GM23338 (cell line): ENCODE measurements around the gene FAM171A2.

Experiments
- EZH2 ChIP-seq: fragments of 200-600 bp; sonication (generic); IDR thresholded peaks from one replicate; pipeline ENCODE4 v1.8.0; 2017; ENCODE audit warnings: antibody characterized with exemption, mild to moderate bottlenecking, low read depth; ENCODE audit not compliant: unreplicated experiment
- POLR2AphosphoS5 ChIP-seq: IDR thresholded peaks from 2 replicates; pipeline ENCODE4 v1.6.1; 2016; ENCODE audit warnings: antibody characterized with exemption, low read depth
- TF ChIP-seq, protein P1 (sequence below), 2 experiments: fragments of 200-600 bp in 1 of 2; sonication (generic) in 1 of 2; conservative IDR thresholded peaks; 2 replicates each; pipeline versions ENCODE4 v1.5.1 to v1.6.1; 2016 to 2017; ENCODE audit warnings: antibody characterized with exemption in 2 of 2, low read depth in 2 of 2, mild to moderate bottlenecking in 2 of 2, moderate library complexity in 1 of 2

DNA sequence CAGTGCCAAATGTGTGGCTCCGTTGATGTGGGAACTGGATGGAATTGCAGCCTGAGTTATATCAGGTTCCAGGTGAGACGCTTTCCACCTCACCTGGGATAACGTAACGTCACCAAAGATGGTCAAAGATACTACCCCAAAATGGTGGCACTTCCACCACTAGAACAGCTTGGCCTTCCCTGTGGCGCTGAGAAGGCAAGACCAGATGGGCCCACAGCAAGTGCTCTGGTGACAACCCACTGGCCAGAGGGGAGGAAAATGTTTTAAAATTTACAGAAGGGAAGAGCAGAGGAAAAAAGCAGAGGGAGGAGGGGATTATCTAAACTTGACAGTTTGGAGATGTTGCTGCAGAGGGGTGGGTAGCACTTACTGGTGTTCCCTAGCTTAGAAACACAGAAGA, 33.3 kb upstream of the FAM171A2 start:
- TF ChIP-seq EZH2 (no peak), POLR2AphosphoS5 (no peak)
- TF ChIP-seq, protein P1, sequence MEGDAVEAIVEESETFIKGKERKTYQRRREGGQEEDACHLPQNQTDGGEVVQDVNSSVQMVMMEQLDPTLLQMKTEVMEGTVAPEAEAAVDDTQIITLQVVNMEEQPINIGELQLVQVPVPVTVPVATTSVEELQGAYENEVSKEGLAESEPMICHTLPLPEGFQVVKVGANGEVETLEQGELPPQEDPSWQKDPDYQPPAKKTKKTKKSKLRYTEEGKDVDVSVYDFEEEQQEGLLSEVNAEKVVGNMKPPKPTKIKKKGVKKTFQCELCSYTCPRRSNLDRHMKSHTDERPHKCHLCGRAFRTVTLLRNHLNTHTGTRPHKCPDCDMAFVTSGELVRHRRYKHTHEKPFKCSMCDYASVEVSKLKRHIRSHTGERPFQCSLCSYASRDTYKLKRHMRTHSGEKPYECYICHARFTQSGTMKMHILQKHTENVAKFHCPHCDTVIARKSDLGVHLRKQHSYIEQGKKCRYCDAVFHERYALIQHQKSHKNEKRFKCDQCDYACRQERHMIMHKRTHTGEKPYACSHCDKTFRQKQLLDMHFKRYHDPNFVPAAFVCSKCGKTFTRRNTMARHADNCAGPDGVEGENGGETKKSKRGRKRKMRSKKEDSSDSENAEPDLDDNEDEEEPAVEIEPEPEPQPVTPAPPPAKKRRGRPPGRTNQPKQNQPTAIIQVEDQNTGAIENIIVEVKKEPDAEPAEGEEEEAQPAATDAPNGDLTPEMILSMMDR (conservative IDR thresholded peaks at IDR 0.05; ENCODE audit: low read depth in 2 of 2), result no peak
